Transverse colon (tissue), 4 donors: ENCODE results near the gene TRMT1. TPM values are rescaled to one million over a fixed set of nuclear protein-coding genes. Genes with fewer than 3 reads are reported as not detected.

Experiments
- DNase-seq: peaks from one replicate; pipeline ENCODE4 v3.0.0-alpha.2; 2019
- H3K27ac ChIP-seq, 4 donors: fragments of 200-600 bp; sonication (generic); 2 replicates each; pipeline ENCODE4 v1.5.1; 2016 to 2018; ENCODE audit warnings: inconsistent platforms in 4 of 4
- H3K27me3 ChIP-seq: fragments of 200-600 bp; sonication (generic); 2 replicates; pipeline ENCODE4 v1.5.1; 2017; ENCODE audit warnings: inconsistent platforms
- H3K36me3 ChIP-seq, 4 donors: fragments of 200-600 bp; sonication (generic); 2 replicates each; pipeline ENCODE4 v1.5.1; 2017 to 2019; ENCODE audit warnings: inconsistent platforms in 4 of 4
- H3K4me1 ChIP-seq, 4 donors: fragments of 200-600 bp; sonication (generic); 2 replicates each; pipeline ENCODE4 v1.5.1; 2017 to 2020; ENCODE audit warnings: inconsistent platforms in 4 of 4
- H3K4me3 ChIP-seq, 4 donors: fragments of 200-600 bp; sonication (generic); 1 replicate in 1 of 4; 2 replicates in 3 of 4; pipeline versions ENCODE4 v1.5.1 to v1.6.1; 2017 to 2019; ENCODE audit warnings: inconsistent platforms in 4 of 4
- H3K9me3 ChIP-seq, 2 donors: fragments of 200-600 bp; sonication (generic); 2 replicates each; pipeline ENCODE4 v1.5.1; 2017 to 2019; ENCODE audit warnings: inconsistent platforms in 2 of 2
- EP300 ChIP-seq: sonication (generic); formaldehyde crosslinking; IDR thresholded peaks from one replicate; pipeline ENCODE4 v1.6.1; 2017; ENCODE audit warnings: antibody characterized with exemption, low read depth
- POLR2A ChIP-seq: fragments of 450-650 bp; IDR thresholded peaks from one replicate; pipeline ENCODE4 v1.6.1; 2016; ENCODE audit warnings: antibody characterized with exemption, mild to moderate bottlenecking, moderate library complexity
- POLR2AphosphoS5 ChIP-seq, 3 donors: sonication (generic); formaldehyde crosslinking; IDR thresholded peaks; one replicate each; pipeline ENCODE4 v1.6.1; 2016; ENCODE audit warnings: antibody characterized with exemption in 3 of 3
- WGBS, 2 donors: methylation state at CpG; one replicate each; pipeline ENCODE4 v1.1.5; 2018; ENCODE audit warnings: low coverage in 1 of 2; 5-methylcytosine and 5-hydroxymethylcytosine counted together
- in situ Hi-C, 4 donors: fragments of 200-750 bp; cut with MboI; loops; one replicate each; pipeline versions ENCODE4 v1.15.0 to v1.15.1; 2017; ENCODE audit warnings: low sequenced_read_pairs in 3 of 4, low pct_ligation_motif_present in 1 of 4, low pct_unique_long_range_greater_than_20kb in 1 of 4
- intact Hi-C: fragments of 100-400 bp; cut with DNase I; formaldehyde crosslinking; loops from one replicate; pipeline ENCODE4 v1.15.1; 2023; ENCODE audit warnings: low total_unique reads
- total RNA-seq, 4 donors: library from RNA; depleted of rRNA; stranded (reverse); fragments of >200 nt; gene quantifications; one replicate each; pipeline ENCODE4 v1.1.0, GENCODE V29; 2016
- TF ChIP-seq, protein P1 (sequence below), 5 experiments: fragments of 200-600 bp in 3 of 5; fragments of 450-650 bp in 2 of 5; sonication (generic) in 3 of 5; IDR thresholded peaks; 1 replicate in 2 of 5; 2 replicates in 3 of 5; pipeline ENCODE4 v1.5.1; 2016 to 2017; ENCODE audit warnings: antibody characterized with exemption in 5 of 5, inconsistent platforms in 3 of 5, mild to moderate bottlenecking in 2 of 5, moderate library complexity in 1 of 5

TRMT1 gene
- total RNA-seq, 4 donors from 2014 or later: 26.6 to 199 (median 60.7) TPM

GRCh38 chr19:13138916-13139198, 22.3 kb upstream of the TRMT1 start:
- H3K36me3 ChIP-seq: peaks cover 0 to 29% (median 7%) of the 10 kb centered on the region in 4 donors
- intact Hi-C loops (no loop called here), in situ Hi-C loops (no loop called here)
- peaks cover 0 to 10% (median 2%) of the 10 kb centered on the region in 4 donors for H3K4me1 ChIP-seq
- no peak for DNase-seq
- 69% methylated on average over 10 of the region's 10 CpGs; no CpG with 5 or more reads in 1 of the 2 donors for WGBS, 2 donors
- no peaks in the 10 kb centered on the region for H3K9me3 ChIP-seq
- H3K27me3 ChIP-seq: no peaks in the 10 kb centered on the region
- no peak overlapping the region for H3K4me3 ChIP-seq
- H3K27ac ChIP-seq: no peak overlapping the region
- TF ChIP-seq POLR2AphosphoS5 (IDR thresholded peaks at IDR 0.05) (no peak), POLR2A (no peak), EP300 (no peak)
- TF ChIP-seq, protein P1, sequence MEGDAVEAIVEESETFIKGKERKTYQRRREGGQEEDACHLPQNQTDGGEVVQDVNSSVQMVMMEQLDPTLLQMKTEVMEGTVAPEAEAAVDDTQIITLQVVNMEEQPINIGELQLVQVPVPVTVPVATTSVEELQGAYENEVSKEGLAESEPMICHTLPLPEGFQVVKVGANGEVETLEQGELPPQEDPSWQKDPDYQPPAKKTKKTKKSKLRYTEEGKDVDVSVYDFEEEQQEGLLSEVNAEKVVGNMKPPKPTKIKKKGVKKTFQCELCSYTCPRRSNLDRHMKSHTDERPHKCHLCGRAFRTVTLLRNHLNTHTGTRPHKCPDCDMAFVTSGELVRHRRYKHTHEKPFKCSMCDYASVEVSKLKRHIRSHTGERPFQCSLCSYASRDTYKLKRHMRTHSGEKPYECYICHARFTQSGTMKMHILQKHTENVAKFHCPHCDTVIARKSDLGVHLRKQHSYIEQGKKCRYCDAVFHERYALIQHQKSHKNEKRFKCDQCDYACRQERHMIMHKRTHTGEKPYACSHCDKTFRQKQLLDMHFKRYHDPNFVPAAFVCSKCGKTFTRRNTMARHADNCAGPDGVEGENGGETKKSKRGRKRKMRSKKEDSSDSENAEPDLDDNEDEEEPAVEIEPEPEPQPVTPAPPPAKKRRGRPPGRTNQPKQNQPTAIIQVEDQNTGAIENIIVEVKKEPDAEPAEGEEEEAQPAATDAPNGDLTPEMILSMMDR (IDR thresholded peaks at IDR 0.05): no peak

DNA sequence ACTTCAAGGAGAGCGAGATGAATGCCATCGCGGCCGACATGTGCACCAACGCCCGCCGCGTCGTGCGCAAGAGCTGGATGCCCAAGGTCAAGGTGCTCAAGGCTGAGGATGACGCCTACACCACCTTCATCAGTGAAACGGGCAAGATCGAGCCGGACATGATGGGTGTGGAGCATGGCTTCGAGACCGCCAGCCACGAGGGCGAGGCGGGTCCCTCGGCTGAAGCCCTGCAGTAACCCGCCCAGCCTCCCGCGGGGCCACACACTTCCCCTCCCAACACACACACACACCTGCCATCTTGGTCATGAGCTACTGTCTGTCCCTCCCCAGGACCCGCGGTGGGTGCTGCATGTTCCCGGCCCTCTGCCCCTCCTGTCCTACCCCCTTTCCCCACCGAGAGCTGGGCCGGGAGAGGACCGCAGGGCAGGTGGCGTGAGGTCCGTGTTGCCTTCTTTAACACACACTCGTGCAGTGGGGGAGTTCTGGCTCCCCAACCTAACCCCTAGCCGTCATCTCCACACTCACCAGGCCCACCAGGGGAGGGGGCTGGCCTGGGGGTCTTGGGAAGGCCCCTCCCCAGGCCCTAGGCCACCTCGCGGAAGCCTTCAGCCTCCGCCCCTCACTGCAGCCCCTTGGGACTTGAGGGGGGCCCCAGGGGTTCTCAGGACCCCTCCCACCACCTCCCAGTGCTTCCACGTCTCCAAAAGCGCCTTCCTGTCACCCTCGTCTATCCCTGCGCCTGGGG, 21.8 kb upstream of the TRMT1 start:
- in situ Hi-C loops (no loop called here), intact Hi-C loops (no loop called here)
- Histone ChIP-seq H3K27me3 (no peaks in the 10 kb centered on the region), H3K36me3 (peaks cover 0 to 29% (median 7%) of the 10 kb centered on the region in 4 donors), H3K4me1 (peaks cover 0 to 9% (median 2%) of the 10 kb centered on the region in 4 donors), H3K4me3 (no peak overlapping the region), H3K27ac (no peak overlapping the region), H3K9me3 (no peaks in the 10 kb centered on the region)
- 89% methylated on average over 26 of the region's 40 CpGs; no CpG with 5 or more reads in 1 of the 2 donors for WGBS, 2 donors
- DNase-seq: no peak
- TF ChIP-seq, protein P1 (IDR thresholded peaks at IDR 0.05): no peak
- TF ChIP-seq EP300 (no peak), POLR2AphosphoS5 (IDR thresholded peaks at IDR 0.05) (no peak), POLR2A (no peak)

GRCh38 chr19:13137290-13137794, 20.8 kb upstream of the TRMT1 start:
- WGBS, 2 donors: 96% methylated on average over 24 of the region's 28 CpGs; no CpG with 5 or more reads in 1 of the 2 donors
- in situ Hi-C loops: no loop called here
- intact Hi-C loops: no loop called here
- Histone ChIP-seq H3K9me3 (no peaks in the 10 kb centered on the region), H3K27me3 (no peaks in the 10 kb centered on the region), H3K4me3 (no peak overlapping the region), H3K36me3 (peaks cover 0 to 29% (median 7%) of the 10 kb centered on the region in 4 donors), H3K27ac (no peak overlapping the region), H3K4me1 (peaks cover 0 to 5% (median 0%) of the 10 kb centered on the region in 4 donors)
- no peak for DNase-seq
- TF ChIP-seq, protein P1 (IDR thresholded peaks at IDR 0.05): no peak
- no peak for TF ChIP-seq POLR2A
- TF ChIP-seq EP300: no peak
- TF ChIP-seq POLR2AphosphoS5 (IDR thresholded peaks at IDR 0.05): no peak

GRCh38 chr19:13135068-13136062, 18.8 kb upstream of the TRMT1 start:
- Histone ChIP-seq H3K27me3 (no peaks in the 10 kb centered on the region), H3K27ac (no peak overlapping the region), H3K4me3 (no peak overlapping the region), H3K36me3 (peaks cover 0 to 29% (median 7%) of the 10 kb centered on the region in 4 donors), H3K4me1 (peaks cover 0 to 3% (median 0%) of the 10 kb centered on the region in 4 donors), H3K9me3 (no peaks in the 10 kb centered on the region)
- intact Hi-C loops (no loop called here), in situ Hi-C loops (no loop called here)
- 90 to 93% methylated on average over 8 to 59 of the region's 60 CpGs for WGBS, 2 donors
- no peak for DNase-seq
- TF ChIP-seq, protein P1 (IDR thresholded peaks at IDR 0.05): no peak
- no peak for TF ChIP-seq POLR2A
- no peak for TF ChIP-seq POLR2AphosphoS5 (IDR thresholded peaks at IDR 0.05)
